Fibroblast of the aortic adventitia (primary cell): ENCODE results near the gene ICOSLG. TPM values are rescaled to one million over a fixed set of nuclear protein-coding genes. Genes with fewer than 3 reads are reported as not detected.
"Not testable (repeated sequence)": the region's sequence is repeated elsewhere in the genome, so short reads cannot be mapped to it uniquely, and the experiment has no call there.

Experiments
- DNase-seq: peaks from one replicate; pipeline ENCODE4 v3.0.0-alpha.2; 2010; ENCODE audit warnings: low read depth
- H3K4me3 ChIP-seq: 2 replicates; pipeline ENCODE4 v1.5.1; 2011; ENCODE audit warnings: low read depth, mild to moderate bottlenecking, control low read depth, low read length, moderate library complexity
- total RNA-seq: library from RNA; depleted of rRNA; stranded (reverse); fragments of >200 nt; gene quantifications from 2 replicates; pipeline ENCODE4 v1.2.3, GENCODE V29; 2012; ENCODE audit warnings: low replicate concordance
- TF ChIP-seq, protein P1 (sequence below): IDR thresholded peaks from 2 replicates; pipeline ENCODE4 v1.5.1; 2011; ENCODE audit warnings: mild to moderate bottlenecking, low read length, control low read depth, inconsistent platforms; ENCODE audit not compliant: insufficient read depth

The ICOSLG gene
- total RNA-seq, result 0.09 TPM in 1 of 2 replicates, not detected in the other

- not testable (repeated sequence) for H3K4me3 ChIP-seq, DNase-seq
Measured at GRCh38 chr21:44240842-44241241, at the start of gene ICOSLG. Gene ICOSLG, minus strand, starts transcription at chr21:44240943. Its CDS starts 126 bp downstream, at chr21:44240817.

DNA sequence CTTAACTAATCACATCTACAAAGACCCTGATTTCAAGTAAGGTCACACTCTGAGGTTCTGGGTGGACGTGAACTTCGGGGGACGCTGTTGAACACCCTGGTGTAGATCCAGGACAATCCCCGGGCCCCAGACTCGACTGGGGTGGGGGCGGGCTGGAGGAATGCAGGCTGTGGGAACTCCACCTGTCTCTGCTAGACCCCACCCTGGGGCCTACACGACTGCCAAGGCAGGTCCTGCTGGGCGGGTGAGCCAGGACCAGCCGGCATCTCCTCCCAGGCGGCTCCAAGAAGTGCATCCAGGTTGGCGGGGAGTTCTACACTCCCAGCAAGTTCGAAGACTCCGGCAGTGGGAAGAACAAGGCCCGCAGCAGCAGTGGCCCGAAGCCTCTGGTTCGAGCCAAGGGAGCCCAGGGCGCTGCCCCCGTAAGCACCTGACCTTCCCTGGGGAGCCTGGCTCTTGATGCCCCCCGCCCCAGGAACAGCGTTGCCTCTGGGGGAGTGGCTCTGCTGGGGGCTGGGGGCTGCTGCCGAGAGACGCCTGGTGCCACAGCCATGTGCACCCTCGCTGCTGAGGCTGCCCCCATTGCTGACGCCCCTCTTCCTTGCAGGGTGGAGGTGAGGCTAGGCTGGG, 48.8 kb upstream of the ICOSLG start:
- DNase-seq, result no peak
- H3K4me3 ChIP-seq, result no peak overlapping the region
- TF ChIP-seq, protein P1, sequence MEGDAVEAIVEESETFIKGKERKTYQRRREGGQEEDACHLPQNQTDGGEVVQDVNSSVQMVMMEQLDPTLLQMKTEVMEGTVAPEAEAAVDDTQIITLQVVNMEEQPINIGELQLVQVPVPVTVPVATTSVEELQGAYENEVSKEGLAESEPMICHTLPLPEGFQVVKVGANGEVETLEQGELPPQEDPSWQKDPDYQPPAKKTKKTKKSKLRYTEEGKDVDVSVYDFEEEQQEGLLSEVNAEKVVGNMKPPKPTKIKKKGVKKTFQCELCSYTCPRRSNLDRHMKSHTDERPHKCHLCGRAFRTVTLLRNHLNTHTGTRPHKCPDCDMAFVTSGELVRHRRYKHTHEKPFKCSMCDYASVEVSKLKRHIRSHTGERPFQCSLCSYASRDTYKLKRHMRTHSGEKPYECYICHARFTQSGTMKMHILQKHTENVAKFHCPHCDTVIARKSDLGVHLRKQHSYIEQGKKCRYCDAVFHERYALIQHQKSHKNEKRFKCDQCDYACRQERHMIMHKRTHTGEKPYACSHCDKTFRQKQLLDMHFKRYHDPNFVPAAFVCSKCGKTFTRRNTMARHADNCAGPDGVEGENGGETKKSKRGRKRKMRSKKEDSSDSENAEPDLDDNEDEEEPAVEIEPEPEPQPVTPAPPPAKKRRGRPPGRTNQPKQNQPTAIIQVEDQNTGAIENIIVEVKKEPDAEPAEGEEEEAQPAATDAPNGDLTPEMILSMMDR, result no peak

- TF ChIP-seq, protein P1, result no peak
- no peak overlapping the region for H3K4me3 ChIP-seq
- DNase-seq, result no peak
Measured at GRCh38 chr21:44288251-44289110, 47.7 kb upstream of the ICOSLG start.

DNA sequence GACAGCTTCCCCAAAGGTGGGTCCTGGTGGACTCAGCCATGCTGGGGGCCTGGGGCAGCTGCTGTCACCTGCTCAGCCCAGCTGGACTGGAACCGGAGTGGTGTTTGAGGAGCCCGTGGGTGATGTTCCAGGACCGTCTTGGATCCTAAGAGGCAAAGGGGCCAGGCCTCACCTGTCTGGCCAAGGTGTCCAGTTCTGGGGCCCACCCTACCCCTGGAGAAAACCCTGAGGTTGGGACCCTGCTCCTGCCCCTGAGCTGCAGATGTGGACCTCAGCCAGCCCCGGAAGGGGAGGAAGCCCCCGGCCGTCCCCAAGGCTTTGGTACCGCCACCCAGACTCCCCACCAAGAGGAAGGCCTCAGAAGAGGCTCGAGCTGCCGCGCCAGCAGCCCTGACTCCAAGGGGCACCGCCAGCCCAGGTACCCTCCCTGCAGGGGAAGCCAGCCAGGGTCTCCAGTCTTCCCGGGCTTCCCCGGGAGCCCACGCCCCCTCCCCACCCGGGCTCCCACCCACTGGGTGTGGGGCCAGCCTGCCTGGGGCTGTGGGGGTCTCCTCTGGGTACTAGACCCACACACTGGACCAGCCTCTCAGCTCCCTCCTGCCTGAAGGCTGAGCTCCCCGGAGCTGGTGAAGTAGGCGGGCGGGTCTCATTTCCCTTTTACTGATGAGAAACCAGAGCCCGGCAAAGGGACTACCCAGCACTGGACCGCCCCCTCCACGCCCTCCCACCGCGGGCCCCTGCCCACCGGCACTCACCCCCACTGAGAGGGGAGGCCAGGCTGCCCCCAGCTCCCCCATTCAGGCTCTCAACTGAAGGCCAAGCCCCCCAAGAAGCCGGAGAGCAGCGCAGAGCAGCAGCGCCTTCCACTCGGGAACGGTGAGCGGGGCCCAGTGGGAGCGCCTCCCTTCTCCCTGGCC, 46.2 kb upstream of the ICOSLG start:
- TF ChIP-seq, protein P1, result no peak
- no peak for DNase-seq
- H3K4me3 ChIP-seq, result no peak overlapping the region

DNA sequence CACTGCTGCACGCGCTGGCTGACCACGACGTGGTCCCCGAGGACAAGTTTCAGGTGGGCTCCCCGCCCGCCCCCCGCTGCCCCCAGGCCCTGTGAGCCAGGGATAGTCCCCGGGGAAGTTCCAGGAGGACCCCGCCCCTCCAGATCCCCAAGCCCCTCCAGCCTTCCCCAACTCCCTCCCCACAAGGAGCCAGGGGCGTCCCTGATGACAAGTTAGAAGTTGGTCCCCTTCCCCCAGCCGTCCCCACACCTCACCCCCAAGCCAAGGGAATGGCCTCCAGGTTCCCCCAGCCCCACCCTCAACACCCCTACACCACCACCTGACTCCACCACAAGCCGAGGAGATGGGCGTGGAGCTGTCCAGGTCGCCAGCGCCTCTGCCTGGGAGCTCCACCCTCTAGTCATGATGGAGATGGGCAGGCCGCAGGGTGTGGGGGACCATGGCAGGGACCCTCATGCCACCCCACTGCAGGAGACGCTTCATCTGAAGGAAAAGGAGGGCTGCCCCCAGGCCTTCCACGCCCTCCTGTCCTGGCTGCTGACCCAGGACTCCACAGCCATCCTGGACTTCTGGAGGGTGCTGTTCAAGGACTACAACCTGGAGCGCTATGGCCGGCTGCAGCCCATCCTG, 45.5 kb upstream of the ICOSLG start:
- TF ChIP-seq, protein P1, result no peak
- no peak for DNase-seq
- no peak overlapping the region for H3K4me3 ChIP-seq

GRCh38 chr21:44285138-44285992, 44.6 kb upstream of the ICOSLG start, which contains the start of gene AIRE:
Gene AIRE, plus strand, starts transcription at chr21:44285876. Its CDS starts 131 bp downstream, at chr21:44286007.
- no peak for DNase-seq
- TF ChIP-seq, protein P1, result no peak

More at GRCh38 chr21:44285138-44285992, 44.6 kb upstream of the ICOSLG start, which contains the start of gene AIRE:
- no peak within 1 kb of the TSS for H3K4me3 ChIP-seq
